ENCODE results near the gene PALM2AKAP2. TPM values are rescaled to one million over a fixed set of nuclear protein-coding genes. Genes with fewer than 3 reads are reported as not detected.

The PALM2AKAP2 gene
- total RNA-seq, 1 donor from 2014 or later: 5.0 TPM

GRCh38 chr9:109771796-109772531 is 8.0 kb upstream of the PALM2AKAP2 start:
- no peak for DNase-seq

GRCh38 chr9:109775516-109775915 is 4.5 kb upstream of the PALM2AKAP2 start:
- no peak for DNase-seq

- no peak for DNase-seq
These were observed 3.6 kb upstream of the PALM2AKAP2 start for GRCh38 chr9:109776391-109776790.

- no peak for DNase-seq
These were observed 545 bp downstream of the PALM2AKAP2 start for GRCh38 chr9:109780453-109781033.

GRCh38 chr9:109781086-109781485 is 1.1 kb downstream of the PALM2AKAP2 start:
- no peak for DNase-seq

GRCh38 chr9:109781541-109782197 is 1.7 kb downstream of the PALM2AKAP2 start:
- DNase-seq: no peak

- DNase-seq: no peak
These were observed 7.7 kb downstream of the PALM2AKAP2 start for GRCh38 chr9:109787735-109788134.

GRCh38 chr9:109789556-109789955 is 9.6 kb downstream of the PALM2AKAP2 start:
- no peak for DNase-seq

GRCh38 chr9:109789971-109790370 is 10.0 kb downstream of the PALM2AKAP2 start:
- no peak for DNase-seq

GRCh38 chr9:109791003-109791677 is 11.1 kb downstream of the PALM2AKAP2 start:
- no peak for DNase-seq

- DNase-seq: no peak
These were observed 11.7 kb downstream of the PALM2AKAP2 start for GRCh38 chr9:109791747-109792146.

GRCh38 chr9:109792951-109793546 is 13.1 kb downstream of the PALM2AKAP2 start:
- DNase-seq: no peak

GRCh38 chr9:109793921-109794320 is 13.9 kb downstream of the PALM2AKAP2 start:
- no peak for DNase-seq

GRCh38 chr9:109794361-109795012 is 14.5 kb downstream of the PALM2AKAP2 start:
- DNase-seq: no peak

- no peak for DNase-seq
These were observed 15.6 kb downstream of the PALM2AKAP2 start for GRCh38 chr9:109795613-109796012.

- no peak for DNase-seq
These were observed 16.1 kb downstream of the PALM2AKAP2 start for GRCh38 chr9:109796078-109796477.

- DNase-seq: no peak
These were observed 17.0 kb downstream of the PALM2AKAP2 start for GRCh38 chr9:109797006-109797405.

GRCh38 chr9:109797509-109797908 is 17.5 kb downstream of the PALM2AKAP2 start:
- no peak for DNase-seq

GRCh38 chr9:109799141-109799540 is 19.1 kb downstream of the PALM2AKAP2 start:
- DNase-seq: no peak

- no peak for DNase-seq
These were observed 19.8 kb downstream of the PALM2AKAP2 start for GRCh38 chr9:109799792-109800191.

- DNase-seq: no peak
These were observed 21.5 kb downstream of the PALM2AKAP2 start for GRCh38 chr9:109801484-109801883.

- no peak for DNase-seq
These were observed 22.5 kb downstream of the PALM2AKAP2 start for GRCh38 chr9:109802491-109802890.
